Lung (tissue), 12 donors: ENCODE measurements around the gene AGAP1. TPM values are rescaled to one million over a fixed set of nuclear protein-coding genes. Genes with fewer than 3 reads are reported as not detected.

Experiments
- ATAC-seq: fragments of 200-7000 bp; cut with Tn5 transposase; one replicate; pipeline ENCODE4 v1.9.1; 2020; ENCODE audit warnings: moderate number of reproducible peaks; ENCODE audit not compliant: insufficient read depth, low FRiP score
- DNase-seq, 3 donors: peaks; one replicate each; pipeline ENCODE4 v3.0.0-alpha.2; 2013 to 2017
- H3K27ac ChIP-seq, 2 donors: one replicate each; pipeline ENCODE4 v1.5.1; 2013; ENCODE audit warnings: mild to moderate bottlenecking in 2 of 2, moderate library complexity in 2 of 2, control low read depth in 1 of 2, inconsistent platforms in 1 of 2, low read depth in 1 of 2, low read length in 1 of 2
- H3K27me3 ChIP-seq, 3 donors: one replicate each; pipeline ENCODE4 v1.5.1; 2013; ENCODE audit warnings: low read length in 2 of 3; ENCODE audit not compliant: control insufficient read depth in 3 of 3, insufficient read depth in 3 of 3
- H3K36me3 ChIP-seq, 4 donors: one replicate each; pipeline ENCODE4 v1.5.1; 2013; ENCODE audit warnings: low read length in 4 of 4, mild to moderate bottlenecking in 1 of 4, moderate library complexity in 1 of 4; ENCODE audit not compliant: control insufficient read depth in 4 of 4, insufficient read depth in 4 of 4
- H3K4me1 ChIP-seq, 5 donors: one replicate each; pipeline ENCODE4 v1.5.1; 2013; ENCODE audit warnings: low read length in 5 of 5, mild to moderate bottlenecking in 2 of 5, moderate library complexity in 1 of 5; ENCODE audit not compliant: control insufficient read depth in 5 of 5, insufficient read depth in 5 of 5
- H3K4me3 ChIP-seq: one replicate; pipeline ENCODE4 v1.5.1; 2013; ENCODE audit warnings: mild to moderate bottlenecking, control low read depth, moderate library complexity
- H3K9ac ChIP-seq, 2 donors: one replicate each; pipeline ENCODE4 v1.5.1; 2013; ENCODE audit warnings: low read length in 2 of 2, control low read depth in 1 of 2; ENCODE audit not compliant: insufficient read depth in 1 of 2
- H3K9me3 ChIP-seq, 4 donors: one replicate each; pipeline ENCODE4 v1.5.1; 2013; ENCODE audit warnings: low read length in 3 of 4, mild to moderate bottlenecking in 1 of 4, moderate library complexity in 1 of 4; ENCODE audit not compliant: control insufficient read depth in 4 of 4, insufficient read depth in 3 of 4
- WGBS, 2 donors: extraction: QIAGEN DNeasy Blood & Tissue Kit; methylation state at CpG; one replicate each; pipeline ENCODE4 v1.1.7; 2013; 5-methylcytosine and 5-hydroxymethylcytosine counted together
- polyA plus RNA-seq, 2 donors: library from polyadenylated mRNA; stranded (reverse); fragments of 200-250 nt; gene quantifications; one replicate each; pipeline ENCODE4 v1.2.1, GENCODE V29; 2013
- total RNA-seq, 2 donors: library from RNA; depleted of rRNA in 1 of 2; stranded (reverse); fragments of >200 nt in 1 of 2; gene quantifications; one replicate each; pipeline ENCODE4 v1.2.1, GENCODE V29; 2014 to 2021
- TF ChIP-seq, protein P1 (sequence below): IDR thresholded peaks from 2 replicates; pipeline ENCODE4 v1.5.1; 2012; ENCODE audit warnings: mild to moderate bottlenecking; ENCODE audit errors: control extremely low read depth, extremely low read depth
- donor health status: control.
- donor health status: control.
- donor health status: Bipolar disorder and iron deficiency.
- donor health status: healthy.
- donor health status: DM: yes; HTN: yes; CAD: no.

AGAP1 gene
- total and polyA plus RNA-seq, 4 donors: 6.6 to 39.4 (median 20.2) TPM

DNA sequence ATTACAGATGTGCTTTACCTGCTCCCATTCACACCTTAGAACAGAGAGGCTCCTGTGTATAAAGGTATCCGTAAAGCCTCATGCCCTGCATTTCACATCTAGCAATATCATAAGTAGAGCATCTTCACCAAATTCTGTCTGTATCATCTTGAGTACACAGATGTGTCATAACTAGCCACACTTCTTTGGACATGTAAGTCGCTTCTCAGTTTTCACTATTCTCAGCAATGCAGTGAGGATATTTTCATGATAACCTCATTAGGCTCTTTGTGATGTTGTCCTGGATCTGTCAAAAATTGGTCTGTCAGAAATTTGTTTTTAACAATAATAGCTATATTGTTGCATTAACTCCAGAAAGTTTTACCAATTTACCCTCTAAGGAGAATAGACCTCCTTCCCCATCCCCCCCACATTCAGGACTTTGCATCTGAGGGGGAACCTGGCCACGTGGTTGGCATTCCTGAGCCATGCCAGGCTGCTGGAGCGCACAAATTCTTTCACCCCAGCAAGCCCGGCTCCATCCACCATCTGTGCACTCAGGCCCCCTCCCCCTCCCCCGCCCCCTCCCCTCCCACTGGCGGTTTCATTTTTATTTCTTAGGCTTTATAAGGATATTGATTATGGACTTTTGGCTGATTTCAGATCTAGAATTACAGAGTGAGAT, 34.1 kb downstream of the AGAP1 start:
- Histone ChIP-seq H3K27me3 (no peaks in the 10 kb centered on the region), H3K9ac (no peak overlapping the region), H3K9me3 (no peaks in the 10 kb centered on the region), H3K4me1 (peaks cover 0 to 17% (median 8%) of the 10 kb centered on the region in 5 donors), H3K4me3 (no peak overlapping the region), H3K27ac (no peak overlapping the region), H3K36me3 (no peaks in the 10 kb centered on the region)
- TF ChIP-seq, protein P1, sequence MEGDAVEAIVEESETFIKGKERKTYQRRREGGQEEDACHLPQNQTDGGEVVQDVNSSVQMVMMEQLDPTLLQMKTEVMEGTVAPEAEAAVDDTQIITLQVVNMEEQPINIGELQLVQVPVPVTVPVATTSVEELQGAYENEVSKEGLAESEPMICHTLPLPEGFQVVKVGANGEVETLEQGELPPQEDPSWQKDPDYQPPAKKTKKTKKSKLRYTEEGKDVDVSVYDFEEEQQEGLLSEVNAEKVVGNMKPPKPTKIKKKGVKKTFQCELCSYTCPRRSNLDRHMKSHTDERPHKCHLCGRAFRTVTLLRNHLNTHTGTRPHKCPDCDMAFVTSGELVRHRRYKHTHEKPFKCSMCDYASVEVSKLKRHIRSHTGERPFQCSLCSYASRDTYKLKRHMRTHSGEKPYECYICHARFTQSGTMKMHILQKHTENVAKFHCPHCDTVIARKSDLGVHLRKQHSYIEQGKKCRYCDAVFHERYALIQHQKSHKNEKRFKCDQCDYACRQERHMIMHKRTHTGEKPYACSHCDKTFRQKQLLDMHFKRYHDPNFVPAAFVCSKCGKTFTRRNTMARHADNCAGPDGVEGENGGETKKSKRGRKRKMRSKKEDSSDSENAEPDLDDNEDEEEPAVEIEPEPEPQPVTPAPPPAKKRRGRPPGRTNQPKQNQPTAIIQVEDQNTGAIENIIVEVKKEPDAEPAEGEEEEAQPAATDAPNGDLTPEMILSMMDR: no peak
- peak; percentile 50 to 80 (median 60) for DNase-seq
- WGBS, 2 donors: 44 to 51% methylated on average over 7 of the region's 7 CpGs
- ATAC-seq: no peak

DNA sequence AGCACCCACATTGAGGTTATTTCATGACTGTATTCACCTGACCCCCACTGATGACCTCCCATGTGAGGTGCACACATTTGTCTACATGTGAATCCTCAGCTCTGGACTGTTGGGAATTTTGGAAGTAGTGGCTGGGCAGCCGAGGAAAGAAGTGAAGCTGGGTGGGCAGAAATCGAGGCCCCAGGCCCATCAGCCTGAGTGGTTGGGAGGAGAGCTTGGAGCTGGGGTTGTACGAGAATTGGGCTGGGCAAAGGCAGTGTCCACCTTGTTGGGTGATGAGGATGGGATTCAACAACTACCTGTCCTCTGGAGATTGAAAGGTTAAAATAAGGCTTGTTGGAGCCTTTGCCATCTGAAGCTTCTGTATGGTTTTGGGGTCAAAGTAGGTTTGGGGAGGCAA, 35.8 kb downstream of the AGAP1 start:
- 90 to 92% methylated on average over 3 of the region's 3 CpGs for WGBS, 2 donors
- ATAC-seq (no peak), DNase-seq (no peak)
- Histone ChIP-seq H3K4me1 (peaks cover 5 to 22% (median 8%) of the 10 kb centered on the region in 5 donors), H3K36me3 (no peaks in the 10 kb centered on the region), H3K9ac (no peak overlapping the region), H3K9me3 (no peaks in the 10 kb centered on the region), H3K27me3 (no peaks in the 10 kb centered on the region), H3K4me3 (no peak overlapping the region), H3K27ac (no peak overlapping the region)
- TF ChIP-seq, protein P1: no peak

DNA sequence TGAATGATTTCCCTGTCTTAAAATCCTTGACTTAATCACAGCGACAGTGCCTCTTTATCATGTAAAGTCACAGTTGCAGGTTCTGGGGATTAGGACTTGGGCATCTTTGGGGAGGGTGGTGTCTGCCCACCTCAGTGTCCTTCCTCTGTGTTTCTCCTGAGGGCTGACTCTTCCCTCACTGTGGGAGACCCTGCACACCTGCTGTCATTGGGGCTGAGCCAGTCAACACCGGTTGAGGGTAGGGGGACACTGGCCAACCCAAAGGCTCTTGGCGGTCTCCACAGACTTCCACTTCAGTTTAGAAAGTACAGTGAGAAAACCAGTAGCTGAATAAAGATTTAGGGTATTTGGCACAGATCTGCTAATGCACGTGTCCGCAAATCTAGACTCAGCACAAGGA, 36.9 kb downstream of the AGAP1 start:
- no peaks in the 10 kb centered on the region for H3K9me3 ChIP-seq
- no peak overlapping the region for H3K4me3 ChIP-seq
- TF ChIP-seq, protein P1: no peak
- peaks cover 5 to 22% (median 8%) of the 10 kb centered on the region in 5 donors for H3K4me1 ChIP-seq
- ATAC-seq (no peak), DNase-seq (no peak)
- H3K9ac ChIP-seq: no peak overlapping the region
- no peak overlapping the region for H3K27ac ChIP-seq
- H3K36me3 ChIP-seq: no peaks in the 10 kb centered on the region
- H3K27me3 ChIP-seq: no peaks in the 10 kb centered on the region
- 90 to 96% methylated on average over 5 of the region's 5 CpGs for WGBS, 2 donors

DNA sequence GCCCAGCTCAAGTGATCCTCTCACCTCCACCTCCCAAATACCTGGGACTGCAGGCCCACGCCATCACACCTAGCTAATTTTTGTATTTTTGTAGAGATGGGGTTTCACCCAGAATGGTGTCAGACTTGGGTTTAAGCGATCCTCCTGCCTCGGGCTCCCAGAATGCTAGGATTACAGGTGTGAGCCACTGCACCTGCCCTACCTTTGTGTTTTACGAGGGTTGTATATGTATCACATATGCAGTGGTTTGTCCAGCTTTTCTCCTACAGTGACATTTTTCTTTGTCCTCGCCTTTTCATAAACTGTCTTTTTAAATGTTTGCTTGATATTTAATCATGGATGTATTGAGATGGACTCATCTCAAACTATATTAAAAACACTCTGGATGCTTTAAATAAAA, 38.5 kb downstream of the AGAP1 start:
- 95 to 97% methylated on average over 5 of the region's 5 CpGs for WGBS, 2 donors
- H3K4me3 ChIP-seq: no peak overlapping the region
- ATAC-seq (no peak), DNase-seq (no peak)
- peaks cover 5 to 22% (median 10%) of the 10 kb centered on the region in 5 donors for H3K4me1 ChIP-seq
- TF ChIP-seq, protein P1: no peak
- H3K9ac ChIP-seq: no peak overlapping the region
- H3K36me3 ChIP-seq: no peaks in the 10 kb centered on the region
- H3K9me3 ChIP-seq: no peaks in the 10 kb centered on the region
- H3K27me3 ChIP-seq: no peaks in the 10 kb centered on the region
- no peak overlapping the region for H3K27ac ChIP-seq
